Liver (tissue), 9 donors: Measurements from ENCODE around the gene MICAL1. TPM values are rescaled to one million over a fixed set of nuclear protein-coding genes. Genes with fewer than 3 reads are reported as not detected.

Experiments
- DNase-seq: peaks from one replicate; pipeline ENCODE4 v3.0.0-alpha.2; 2017; ENCODE audit warnings: low spot score
- H3K27ac ChIP-seq, 2 donors: one replicate each; pipeline ENCODE4 v1.7.0; 2013; ENCODE audit warnings: inconsistent platforms in 2 of 2, low read length in 2 of 2, control low read depth in 1 of 2, low read depth in 1 of 2, mild to moderate bottlenecking in 1 of 2
- H3K27me3 ChIP-seq, 4 donors: one replicate each; pipeline versions ENCODE4 v1.6.1 to v1.7.0; 2013; ENCODE audit warnings: low read length in 3 of 4, inconsistent platforms in 1 of 4, mild to moderate bottlenecking in 1 of 4, moderate library complexity in 1 of 4; ENCODE audit not compliant: control insufficient read depth in 4 of 4, insufficient read depth in 4 of 4
- H3K36me3 ChIP-seq, 4 donors: one replicate each; pipeline versions ENCODE4 v1.6.1 to v1.7.0; 2013; ENCODE audit warnings: low read length in 3 of 4, mild to moderate bottlenecking in 3 of 4, low read depth in 1 of 4, moderate library complexity in 1 of 4; ENCODE audit not compliant: control insufficient read depth in 4 of 4, insufficient read depth in 3 of 4
- H3K4me1 ChIP-seq, 4 donors: one replicate each; pipeline versions ENCODE4 v1.6.1 to v1.7.0; 2013; ENCODE audit warnings: low read length in 3 of 4, mild to moderate bottlenecking in 3 of 4, moderate library complexity in 1 of 4; ENCODE audit not compliant: control insufficient read depth in 4 of 4, insufficient read depth in 4 of 4
- H3K4me3 ChIP-seq, 3 donors: one replicate each; pipeline versions ENCODE4 v1.6.1 to v1.7.0; 2013; ENCODE audit warnings: low read length in 3 of 3, control low read depth in 1 of 3, low read depth in 1 of 3, mild to moderate bottlenecking in 1 of 3
- H3K9ac ChIP-seq, 2 donors: one replicate each; pipeline ENCODE4 v1.7.0; 2013; ENCODE audit warnings: low read length in 2 of 2, mild to moderate bottlenecking in 2 of 2, moderate library complexity in 2 of 2, control low read depth in 1 of 2, low read depth in 1 of 2
- H3K9me3 ChIP-seq, 4 donors: one replicate each; pipeline versions ENCODE4 v1.6.1 to v1.7.0; 2013; ENCODE audit warnings: low read length in 3 of 4; ENCODE audit not compliant: control insufficient read depth in 4 of 4
- ATF3 ChIP-seq: IDR thresholded peaks from 2 replicates; pipeline ENCODE4 v1.6.1; 2016; ENCODE audit warnings: antibody characterized with exemption
- EGR1 ChIP-seq, 2 donors: IDR thresholded peaks; 2 replicates each; pipeline ENCODE4 v1.6.1; 2016 to 2018; ENCODE audit warnings: antibody characterized with exemption in 2 of 2, low read depth in 2 of 2
- FOXA1 ChIP-seq: IDR thresholded peaks from 2 replicates; pipeline ENCODE4 v1.6.1; 2016; ENCODE audit warnings: antibody characterized with exemption
- FOXA2 ChIP-seq: IDR thresholded peaks from 2 replicates; pipeline ENCODE4 v1.6.1; 2016; ENCODE audit warnings: antibody characterized with exemption
- GABPA ChIP-seq, 2 donors: IDR thresholded peaks in 1 of 2; conservative IDR thresholded peaks in 1 of 2; 2 replicates each; pipeline ENCODE4 v1.6.1; 2016; ENCODE audit warnings: antibody characterized with exemption in 2 of 2, mild to moderate bottlenecking in 1 of 2, moderate library complexity in 1 of 2
- HNF4A ChIP-seq, 2 donors: conservative IDR thresholded peaks; 2 replicates each; pipeline ENCODE4 v1.6.1; 2016; ENCODE audit warnings: antibody characterized with exemption in 2 of 2, mild to moderate bottlenecking in 2 of 2
- HNF4G ChIP-seq: IDR thresholded peaks from 2 replicates; pipeline ENCODE4 v1.6.1; 2016; ENCODE audit warnings: antibody characterized with exemption
- JUND ChIP-seq, 2 donors: IDR thresholded peaks; 2 replicates each; pipeline ENCODE4 v1.6.1; 2016; ENCODE audit warnings: antibody characterized with exemption in 2 of 2
- NR2F2 ChIP-seq: IDR thresholded peaks from 2 replicates; pipeline ENCODE4 v1.6.1; 2016; ENCODE audit warnings: antibody characterized with exemption
- RAD21 ChIP-seq, 2 donors: IDR thresholded peaks; 2 replicates each; pipeline ENCODE4 v1.6.1; 2016; ENCODE audit warnings: antibody characterized with exemption in 2 of 2, mild to moderate bottlenecking in 2 of 2
- SP1 ChIP-seq: IDR thresholded peaks from 2 replicates; pipeline ENCODE4 v1.6.1; 2018; ENCODE audit warnings: antibody characterized with exemption, mild to moderate bottlenecking
- TAF1 ChIP-seq: conservative IDR thresholded peaks from 2 replicates; pipeline ENCODE4 v1.6.1; 2016; ENCODE audit warnings: antibody characterized with exemption, mild to moderate bottlenecking
- YY1 ChIP-seq: IDR thresholded peaks from 2 replicates; pipeline ENCODE4 v1.6.1; 2016; ENCODE audit warnings: antibody characterized with exemption, mild to moderate bottlenecking
- WGBS: extraction: QIAGEN DNeasy Blood & Tissue Kit; methylation state at CpG from one replicate; pipeline ENCODE4 v1.1.7; 2013; 5-methylcytosine and 5-hydroxymethylcytosine counted together
- polyA plus RNA-seq, 2 donors: library from polyadenylated mRNA; stranded (reverse) in 1 of 2; unstranded in 1 of 2; fragments of 200-250 nt in 1 of 2; fragments of >200 nt in 1 of 2; fragmentation: Nextera tagmentation in 1 of 2; extraction: Ambion mirVana in 1 of 2; gene quantifications; one replicate each; pipeline versions ENCODE4 v1.2.1 to v1.2.3, GENCODE V29; 2013 to 2015
- total RNA-seq, 2 donors: library from RNA; depleted of rRNA; stranded (reverse); fragments of >200 nt; gene quantifications; one replicate each; pipeline ENCODE4 v1.2.3, GENCODE V29; 2014
- TF ChIP-seq, protein P1 (sequence below): IDR thresholded peaks from 2 replicates; pipeline ENCODE4 v1.6.1; 2016; ENCODE audit warnings: antibody characterized with exemption
- TF ChIP-seq, protein P2 (sequence below): IDR thresholded peaks from 2 replicates; pipeline ENCODE4 v1.6.1; 2016; ENCODE audit warnings: antibody characterized with exemption, mild to moderate bottlenecking
- TF ChIP-seq, protein P3 (sequence below): fragments of 150-350 bp; IDR thresholded peaks from 2 replicates; pipeline ENCODE4 v1.5.1; 2017; ENCODE audit warnings: improper control_type of control experiment, low read depth, low read length; ENCODE audit not compliant: missing input control
- TF ChIP-seq, protein P4 (sequence below): IDR thresholded peaks from 2 replicates; pipeline ENCODE4 v1.6.1; 2016; ENCODE audit warnings: antibody characterized with exemption
- donor health status: healthy.
- donor health status: healthy.
- donor health status: healthy.
- donor health status: healthy.
- donor health status: healthy.

MICAL1 gene
- total and polyA plus RNA-seq, 4 donors = 1.8 to 4.9 (median 3.3) TPM

GRCh38 chr6:109486068-109486467, 30.5 kb upstream of the MICAL1 start:
- Histone ChIP-seq H3K9ac (no peak overlapping the region), H3K4me3 (no peak overlapping the region), H3K36me3 (peaks cover 0 to 4% (median 0%) of the 10 kb centered on the region in 4 donors), H3K9me3 (no peaks in the 10 kb centered on the region), H3K27ac (no peak overlapping the region), H3K27me3 (no peaks in the 10 kb centered on the region), H3K4me1 (peaks cover 0 to 10% (median 1%) of the 10 kb centered on the region in 4 donors)
- no peak for DNase-seq
- TF ChIP-seq YY1 (no peak), RAD21 (IDR thresholded peaks at IDR 0.05) (no peak), SP1 (no peak), HNF4G (no peak), ATF3 (no peak), GABPA (IDR thresholded peaks at IDR 0.05 in 1 of 2, conservative IDR thresholded peaks at IDR 0.05 in 1 of 2) (no peak), HNF4A (conservative IDR thresholded peaks at IDR 0.05) (no peak), EGR1 (IDR thresholded peaks at IDR 0.05; ENCODE audit: low read depth in 2 of 2) (no peak), FOXA1 (no peak), JUND (IDR thresholded peaks at IDR 0.05) (no peak), FOXA2 (no peak), NR2F2 (no peak), TAF1 (no peak)
- TF ChIP-seq, protein P1, sequence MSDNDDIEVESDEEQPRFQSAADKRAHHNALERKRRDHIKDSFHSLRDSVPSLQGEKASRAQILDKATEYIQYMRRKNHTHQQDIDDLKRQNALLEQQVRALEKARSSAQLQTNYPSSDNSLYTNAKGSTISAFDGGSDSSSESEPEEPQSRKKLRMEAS = no peak
- TF ChIP-seq, protein P2, sequence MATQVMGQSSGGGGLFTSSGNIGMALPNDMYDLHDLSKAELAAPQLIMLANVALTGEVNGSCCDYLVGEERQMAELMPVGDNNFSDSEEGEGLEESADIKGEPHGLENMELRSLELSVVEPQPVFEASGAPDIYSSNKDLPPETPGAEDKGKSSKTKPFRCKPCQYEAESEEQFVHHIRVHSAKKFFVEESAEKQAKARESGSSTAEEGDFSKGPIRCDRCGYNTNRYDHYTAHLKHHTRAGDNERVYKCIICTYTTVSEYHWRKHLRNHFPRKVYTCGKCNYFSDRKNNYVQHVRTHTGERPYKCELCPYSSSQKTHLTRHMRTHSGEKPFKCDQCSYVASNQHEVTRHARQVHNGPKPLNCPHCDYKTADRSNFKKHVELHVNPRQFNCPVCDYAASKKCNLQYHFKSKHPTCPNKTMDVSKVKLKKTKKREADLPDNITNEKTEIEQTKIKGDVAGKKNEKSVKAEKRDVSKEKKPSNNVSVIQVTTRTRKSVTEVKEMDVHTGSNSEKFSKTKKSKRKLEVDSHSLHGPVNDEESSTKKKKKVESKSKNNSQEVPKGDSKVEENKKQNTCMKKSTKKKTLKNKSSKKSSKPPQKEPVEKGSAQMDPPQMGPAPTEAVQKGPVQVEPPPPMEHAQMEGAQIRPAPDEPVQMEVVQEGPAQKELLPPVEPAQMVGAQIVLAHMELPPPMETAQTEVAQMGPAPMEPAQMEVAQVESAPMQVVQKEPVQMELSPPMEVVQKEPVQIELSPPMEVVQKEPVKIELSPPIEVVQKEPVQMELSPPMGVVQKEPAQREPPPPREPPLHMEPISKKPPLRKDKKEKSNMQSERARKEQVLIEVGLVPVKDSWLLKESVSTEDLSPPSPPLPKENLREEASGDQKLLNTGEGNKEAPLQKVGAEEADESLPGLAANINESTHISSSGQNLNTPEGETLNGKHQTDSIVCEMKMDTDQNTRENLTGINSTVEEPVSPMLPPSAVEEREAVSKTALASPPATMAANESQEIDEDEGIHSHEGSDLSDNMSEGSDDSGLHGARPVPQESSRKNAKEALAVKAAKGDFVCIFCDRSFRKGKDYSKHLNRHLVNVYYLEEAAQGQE = no peak
- TF ChIP-seq, protein P3, sequence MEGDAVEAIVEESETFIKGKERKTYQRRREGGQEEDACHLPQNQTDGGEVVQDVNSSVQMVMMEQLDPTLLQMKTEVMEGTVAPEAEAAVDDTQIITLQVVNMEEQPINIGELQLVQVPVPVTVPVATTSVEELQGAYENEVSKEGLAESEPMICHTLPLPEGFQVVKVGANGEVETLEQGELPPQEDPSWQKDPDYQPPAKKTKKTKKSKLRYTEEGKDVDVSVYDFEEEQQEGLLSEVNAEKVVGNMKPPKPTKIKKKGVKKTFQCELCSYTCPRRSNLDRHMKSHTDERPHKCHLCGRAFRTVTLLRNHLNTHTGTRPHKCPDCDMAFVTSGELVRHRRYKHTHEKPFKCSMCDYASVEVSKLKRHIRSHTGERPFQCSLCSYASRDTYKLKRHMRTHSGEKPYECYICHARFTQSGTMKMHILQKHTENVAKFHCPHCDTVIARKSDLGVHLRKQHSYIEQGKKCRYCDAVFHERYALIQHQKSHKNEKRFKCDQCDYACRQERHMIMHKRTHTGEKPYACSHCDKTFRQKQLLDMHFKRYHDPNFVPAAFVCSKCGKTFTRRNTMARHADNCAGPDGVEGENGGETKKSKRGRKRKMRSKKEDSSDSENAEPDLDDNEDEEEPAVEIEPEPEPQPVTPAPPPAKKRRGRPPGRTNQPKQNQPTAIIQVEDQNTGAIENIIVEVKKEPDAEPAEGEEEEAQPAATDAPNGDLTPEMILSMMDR = no peak
- TF ChIP-seq, protein P4, sequence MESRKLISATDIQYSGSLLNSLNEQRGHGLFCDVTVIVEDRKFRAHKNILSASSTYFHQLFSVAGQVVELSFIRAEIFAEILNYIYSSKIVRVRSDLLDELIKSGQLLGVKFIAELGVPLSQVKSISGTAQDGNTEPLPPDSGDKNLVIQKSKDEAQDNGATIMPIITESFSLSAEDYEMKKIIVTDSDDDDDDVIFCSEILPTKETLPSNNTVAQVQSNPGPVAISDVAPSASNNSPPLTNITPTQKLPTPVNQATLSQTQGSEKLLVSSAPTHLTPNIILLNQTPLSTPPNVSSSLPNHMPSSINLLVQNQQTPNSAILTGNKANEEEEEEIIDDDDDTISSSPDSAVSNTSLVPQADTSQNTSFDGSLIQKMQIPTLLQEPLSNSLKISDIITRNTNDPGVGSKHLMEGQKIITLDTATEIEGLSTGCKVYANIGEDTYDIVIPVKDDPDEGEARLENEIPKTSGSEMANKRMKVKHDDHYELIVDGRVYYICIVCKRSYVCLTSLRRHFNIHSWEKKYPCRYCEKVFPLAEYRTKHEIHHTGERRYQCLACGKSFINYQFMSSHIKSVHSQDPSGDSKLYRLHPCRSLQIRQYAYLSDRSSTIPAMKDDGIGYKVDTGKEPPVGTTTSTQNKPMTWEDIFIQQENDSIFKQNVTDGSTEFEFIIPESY = no peak
- WGBS = 71% methylated on average over 1 of the region's 1 CpG
